Measurements from ENCODE around the gene MALRD1. TPM values are rescaled to one million over a fixed set of nuclear protein-coding genes. Genes with fewer than 3 reads are reported as not detected.

Gene MALRD1
- total RNA-seq, 1 experiment from 2014 or later, result 0.86 TPM

DNA sequence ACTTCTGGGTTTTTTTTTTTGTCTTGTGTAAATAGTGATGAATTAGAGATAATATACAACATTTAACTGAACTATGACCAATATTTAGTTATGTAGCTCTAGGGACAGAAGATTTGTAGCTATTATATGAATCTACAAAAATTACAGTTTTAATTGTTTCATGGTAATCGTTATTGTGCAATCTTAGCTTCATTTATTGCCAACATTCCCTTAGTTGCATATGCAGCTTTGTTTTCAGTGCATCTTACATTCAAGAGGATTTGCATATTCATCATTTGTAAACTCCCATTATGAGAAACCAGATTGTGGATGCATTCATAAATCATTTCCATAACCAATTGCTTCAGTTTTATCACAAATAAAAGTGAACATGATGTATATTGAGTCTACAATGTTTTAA lies 68.8 kb downstream of the MALRD1 start:
- intact Hi-C loops (cut with micrococcal nuclease; ENCODE audit: unreplicated experiment), result no loop called here
- Histone ChIP-seq H3K9me3 (ENCODE audit: low read depth, low read length, poor library complexity, severe bottlenecking) (no peaks in the 10 kb centered on the region), H3K4me1 (ENCODE audit: insufficient read depth, low read length, poor library complexity, severe bottlenecking) (no peaks in the 10 kb centered on the region), H3K36me3 (ENCODE audit: insufficient read depth, low read length, poor library complexity, severe bottlenecking) (no peaks in the 10 kb centered on the region), H3K4me3 (ENCODE audit: low read depth, low read length, poor library complexity, severe bottlenecking) (no peak overlapping the region), H3K27ac (ENCODE audit: low read depth, low read length, poor library complexity, severe bottlenecking) (no peak overlapping the region), H3K27me3 (replicated peaks; ENCODE audit: insufficient read depth, low read depth, low read length, poor library complexity) (no peaks in the 10 kb centered on the region)
- DNase-seq (ENCODE audit: low spot score), result no peak
- BruUV-seq (replicated peaks), result no TSS peak
- ChIA-PET POLR2A (ENCODE audit: low non-redundant PET) (no interaction called here), CTCF (no interaction called here)
- TF ChIP-seq EZH2 (IDR thresholded peaks at IDR 0.05; ENCODE audit: borderline replicate concordance, low read depth, low read length, poor library complexity, severe bottlenecking), result no peak
- TF ChIP-seq, protein P1, sequence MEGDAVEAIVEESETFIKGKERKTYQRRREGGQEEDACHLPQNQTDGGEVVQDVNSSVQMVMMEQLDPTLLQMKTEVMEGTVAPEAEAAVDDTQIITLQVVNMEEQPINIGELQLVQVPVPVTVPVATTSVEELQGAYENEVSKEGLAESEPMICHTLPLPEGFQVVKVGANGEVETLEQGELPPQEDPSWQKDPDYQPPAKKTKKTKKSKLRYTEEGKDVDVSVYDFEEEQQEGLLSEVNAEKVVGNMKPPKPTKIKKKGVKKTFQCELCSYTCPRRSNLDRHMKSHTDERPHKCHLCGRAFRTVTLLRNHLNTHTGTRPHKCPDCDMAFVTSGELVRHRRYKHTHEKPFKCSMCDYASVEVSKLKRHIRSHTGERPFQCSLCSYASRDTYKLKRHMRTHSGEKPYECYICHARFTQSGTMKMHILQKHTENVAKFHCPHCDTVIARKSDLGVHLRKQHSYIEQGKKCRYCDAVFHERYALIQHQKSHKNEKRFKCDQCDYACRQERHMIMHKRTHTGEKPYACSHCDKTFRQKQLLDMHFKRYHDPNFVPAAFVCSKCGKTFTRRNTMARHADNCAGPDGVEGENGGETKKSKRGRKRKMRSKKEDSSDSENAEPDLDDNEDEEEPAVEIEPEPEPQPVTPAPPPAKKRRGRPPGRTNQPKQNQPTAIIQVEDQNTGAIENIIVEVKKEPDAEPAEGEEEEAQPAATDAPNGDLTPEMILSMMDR (conservative IDR thresholded peaks at IDR 0.05; ENCODE audit: low read depth, low read length), result no peak

DNA sequence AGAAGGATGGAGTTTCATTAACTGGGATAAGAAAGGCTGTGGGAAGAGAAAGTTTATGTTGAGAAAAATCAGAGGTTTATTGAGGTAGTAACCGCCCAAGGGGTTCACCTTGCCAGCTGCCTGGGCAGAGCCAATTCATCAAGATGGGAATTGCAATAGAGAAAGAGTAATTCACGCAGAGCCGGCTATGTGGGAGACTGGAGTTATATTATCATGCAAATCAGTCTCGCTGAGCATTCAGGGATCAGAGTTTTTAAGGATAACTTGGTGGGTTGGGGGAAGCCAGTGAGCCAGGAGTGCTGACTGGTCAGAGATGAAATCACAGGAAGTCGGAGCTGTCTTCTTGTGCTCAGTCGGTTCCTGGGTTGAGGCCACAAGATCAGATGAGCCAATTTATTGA lies 70.6 kb downstream of the MALRD1 start:
- ChIA-PET CTCF (no interaction called here), POLR2A (ENCODE audit: low non-redundant PET) (no interaction called here)
- TF ChIP-seq, protein P1 (conservative IDR thresholded peaks at IDR 0.05; ENCODE audit: low read depth, low read length), result no peak
- no peak for TF ChIP-seq EZH2 (IDR thresholded peaks at IDR 0.05; ENCODE audit: borderline replicate concordance, low read depth, low read length, poor library complexity, severe bottlenecking)

GRCh38 chr10:19120381-19120908 lies 71.8 kb downstream of the MALRD1 start:
- H3K27ac ChIP-seq (ENCODE audit: low read depth, low read length, poor library complexity, severe bottlenecking), result no peak overlapping the region
- no peak overlapping the region for H3K4me3 ChIP-seq (ENCODE audit: low read depth, low read length, poor library complexity, severe bottlenecking)
- BruUV-seq (replicated peaks), result no TSS peak
- H3K36me3 ChIP-seq (ENCODE audit: insufficient read depth, low read length, poor library complexity, severe bottlenecking), result no peaks in the 10 kb centered on the region
- no peaks in the 10 kb centered on the region for H3K27me3 ChIP-seq (replicated peaks; ENCODE audit: insufficient read depth, low read depth, low read length, poor library complexity)
- no peaks in the 10 kb centered on the region for H3K4me1 ChIP-seq (ENCODE audit: insufficient read depth, low read length, poor library complexity, severe bottlenecking)
- no peak for DNase-seq (ENCODE audit: low spot score)
- H3K9me3 ChIP-seq (ENCODE audit: low read depth, low read length, poor library complexity, severe bottlenecking), result no peaks in the 10 kb centered on the region
- TF ChIP-seq, protein P1 (conservative IDR thresholded peaks at IDR 0.05; ENCODE audit: low read depth, low read length), result no peak
- TF ChIP-seq EZH2 (IDR thresholded peaks at IDR 0.05; ENCODE audit: borderline replicate concordance, low read depth, low read length, poor library complexity, severe bottlenecking), result no peak
- ChIA-PET POLR2A (ENCODE audit: low non-redundant PET) (no interaction called here), CTCF (no interaction called here)
- intact Hi-C loops (cut with micrococcal nuclease; ENCODE audit: unreplicated experiment), result no loop called here

More for the DNA sequence above, 70.6 kb downstream of the MALRD1 start:
- DNase-seq (ENCODE audit: low spot score), result peak; percentile 26
- Histone ChIP-seq H3K36me3 (ENCODE audit: insufficient read depth, low read length, poor library complexity, severe bottlenecking) (no peaks in the 10 kb centered on the region), H3K4me3 (ENCODE audit: low read depth, low read length, poor library complexity, severe bottlenecking) (no peak overlapping the region), H3K4me1 (ENCODE audit: insufficient read depth, low read length, poor library complexity, severe bottlenecking) (no peaks in the 10 kb centered on the region), H3K27ac (ENCODE audit: low read depth, low read length, poor library complexity, severe bottlenecking) (no peak overlapping the region), H3K27me3 (replicated peaks; ENCODE audit: insufficient read depth, low read depth, low read length, poor library complexity) (no peaks in the 10 kb centered on the region), H3K9me3 (ENCODE audit: low read depth, low read length, poor library complexity, severe bottlenecking) (no peaks in the 10 kb centered on the region)
- intact Hi-C loops (cut with micrococcal nuclease; ENCODE audit: unreplicated experiment), result no loop called here
- BruUV-seq (replicated peaks), result no TSS peak

All from A673 (cell line).